NCI-H748 treated with DMSO at 0.1 percent for 48 hours (cell line): ENCODE results near the gene VSTM4.

ENCODE experiments used
- DNase-seq: peaks from one replicate; lab custom pipeline; 2025; lab: John Stamatoyannopoulos, UW

The VSTM4 gene

GRCh38 chr10:49007129-49007528 is 108.2 kb downstream of the VSTM4 start:
- no peak for DNase-seq

GRCh38 chr10:49005270-49005669 is 110.1 kb downstream of the VSTM4 start:
- no peak for DNase-seq

- DNase-seq, result no peak
Measured at GRCh38 chr10:49001870-49002672, 113.3 kb downstream of the VSTM4 start.

- peak; percentile 10 for DNase-seq
Measured at GRCh38 chr10:49001402-49001801, 113.9 kb downstream of the VSTM4 start.

- no peak for DNase-seq
Measured at GRCh38 chr10:49000437-49001398, 114.6 kb downstream of the VSTM4 start.

- DNase-seq, result no peak
Measured at GRCh38 chr10:48999346-48999745, 116.0 kb downstream of the VSTM4 start.

GRCh38 chr10:48996329-48996728 is 119.0 kb downstream of the VSTM4 start:
- no peak for DNase-seq

- DNase-seq, result no peak
Measured at GRCh38 chr10:48993627-48994026, 121.7 kb downstream of the VSTM4 start.

- no peak for DNase-seq
Measured at GRCh38 chr10:48990226-48990625, 125.1 kb downstream of the VSTM4 start.

GRCh38 chr10:48985621-48986158 is 129.6 kb downstream of the VSTM4 start:
- no peak for DNase-seq

GRCh38 chr10:48983648-48984351 is 131.5 kb downstream of the VSTM4 start:
- DNase-seq, result no peak

GRCh38 chr10:48982584-48982983 is 132.7 kb downstream of the VSTM4 start:
- no peak for DNase-seq

- peak; percentile 12 for DNase-seq
Measured at GRCh38 chr10:48981310-48981907, 133.9 kb downstream of the VSTM4 start.

- no peak for DNase-seq
Measured at GRCh38 chr10:48978318-48978717, 137.0 kb downstream of the VSTM4 start.

- DNase-seq, result no peak
Measured at GRCh38 chr10:48976196-48976595, 139.1 kb downstream of the VSTM4 start.

- DNase-seq, result no peak
Measured at GRCh38 chr10:48974510-48975156, 140.7 kb downstream of the VSTM4 start.

GRCh38 chr10:48973065-48973464 is 142.3 kb downstream of the VSTM4 start:
- no peak for DNase-seq

- no peak for DNase-seq
Measured at GRCh38 chr10:48970654-48971053, 144.7 kb downstream of the VSTM4 start.

GRCh38 chr10:48970046-48970445 is 145.3 kb downstream of the VSTM4 start:
- no peak for DNase-seq

- no peak for DNase-seq
Measured at GRCh38 chr10:48968036-48968435, 147.3 kb downstream of the VSTM4 start.

- DNase-seq, result no peak
Measured at GRCh38 chr10:48965460-48965859, 149.9 kb downstream of the VSTM4 start.
